Measurements from ENCODE around the gene PSEN2.

DNA sequence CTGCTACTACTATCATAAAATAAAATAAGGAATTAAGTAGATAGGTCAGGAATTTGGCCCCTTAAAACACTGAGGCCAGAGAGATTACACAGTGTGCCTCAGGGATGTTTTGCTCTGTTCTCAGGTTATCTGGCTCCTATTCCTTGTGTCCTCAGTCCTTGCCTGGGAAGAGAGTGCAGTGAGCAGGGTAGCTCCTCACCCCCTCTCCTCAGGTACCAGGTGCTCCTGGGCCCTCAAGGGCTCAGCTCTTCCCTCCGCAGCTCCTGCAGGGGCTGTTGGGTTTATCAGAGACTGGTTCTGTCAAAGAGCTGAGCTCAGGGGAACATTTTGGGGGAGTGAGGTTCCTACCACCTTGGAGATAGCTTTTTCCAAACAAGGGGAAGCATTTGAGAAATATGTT, 49.6 kb downstream of the PSEN2 start:
- TF ChIP-seq, protein P1, sequence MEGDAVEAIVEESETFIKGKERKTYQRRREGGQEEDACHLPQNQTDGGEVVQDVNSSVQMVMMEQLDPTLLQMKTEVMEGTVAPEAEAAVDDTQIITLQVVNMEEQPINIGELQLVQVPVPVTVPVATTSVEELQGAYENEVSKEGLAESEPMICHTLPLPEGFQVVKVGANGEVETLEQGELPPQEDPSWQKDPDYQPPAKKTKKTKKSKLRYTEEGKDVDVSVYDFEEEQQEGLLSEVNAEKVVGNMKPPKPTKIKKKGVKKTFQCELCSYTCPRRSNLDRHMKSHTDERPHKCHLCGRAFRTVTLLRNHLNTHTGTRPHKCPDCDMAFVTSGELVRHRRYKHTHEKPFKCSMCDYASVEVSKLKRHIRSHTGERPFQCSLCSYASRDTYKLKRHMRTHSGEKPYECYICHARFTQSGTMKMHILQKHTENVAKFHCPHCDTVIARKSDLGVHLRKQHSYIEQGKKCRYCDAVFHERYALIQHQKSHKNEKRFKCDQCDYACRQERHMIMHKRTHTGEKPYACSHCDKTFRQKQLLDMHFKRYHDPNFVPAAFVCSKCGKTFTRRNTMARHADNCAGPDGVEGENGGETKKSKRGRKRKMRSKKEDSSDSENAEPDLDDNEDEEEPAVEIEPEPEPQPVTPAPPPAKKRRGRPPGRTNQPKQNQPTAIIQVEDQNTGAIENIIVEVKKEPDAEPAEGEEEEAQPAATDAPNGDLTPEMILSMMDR (conservative IDR thresholded peaks at IDR 0.05 in 1 of 2, IDR thresholded peaks at IDR 0.05 in 1 of 2; ENCODE audit: low read depth in 1 of 2, low read length in 2 of 2): no peak
- TF ChIP-seq EZH2 (IDR thresholded peaks at IDR 0.05; ENCODE audit: low read length, missing control alignments): no peak
